Kidney glomerular epithelial cell (primary cell): ENCODE data around the gene SEZ6.
A peak's percentile ranks its signal among the peaks of the same experiment; 100 is the strongest.
"Not testable (repeated sequence)": the region's sequence is repeated elsewhere in the genome, so short reads cannot be mapped to it uniquely, and the experiment has no call there.

Source experiments
- DNase-seq: peaks from one replicate; lab custom pipeline; 2025; lab: John Stamatoyannopoulos, UW

SEZ6 gene

GRCh38 chr17:28935744-28936460, 69.9 kb downstream of the SEZ6 start:
- no peak for DNase-seq

GRCh38 chr17:28934508-28934907, 71.3 kb downstream of the SEZ6 start:
- not testable (repeated sequence) for DNase-seq

- no peak for DNase-seq
These were observed 76.0 kb downstream of the SEZ6 start for GRCh38 chr17:28929787-28930186.

- DNase-seq, result peak; percentile 27
These were observed 77.8 kb downstream of the SEZ6 start for GRCh38 chr17:28928061-28928460.

GRCh38 chr17:28926786-28927185, 79.0 kb downstream of the SEZ6 start:
- no peak for DNase-seq

- no peak for DNase-seq
These were observed 79.5 kb downstream of the SEZ6 start for GRCh38 chr17:28926366-28926765.

- DNase-seq, result peak; percentile 24
These were observed 79.9 kb downstream of the SEZ6 start for GRCh38 chr17:28925912-28926365.

- DNase-seq, result no peak
These were observed 85.6 kb downstream of the SEZ6 start for GRCh38 chr17:28920201-28920600.

- no peak for DNase-seq
These were observed 87.5 kb downstream of the SEZ6 start for GRCh38 chr17:28918295-28918694.

GRCh38 chr17:28917465-28917864, 88.4 kb downstream of the SEZ6 start:
- DNase-seq, result no peak

GRCh38 chr17:28917029-28917428, 88.8 kb downstream of the SEZ6 start:
- DNase-seq, result no peak

- peak; percentile 14 for DNase-seq
These were observed 89.4 kb downstream of the SEZ6 start for GRCh38 chr17:28916302-28916934.

GRCh38 chr17:28912938-28913333, 92.9 kb downstream of the SEZ6 start:
- DNase-seq, result no peak

- no peak for DNase-seq
These were observed 93.4 kb downstream of the SEZ6 start for GRCh38 chr17:28912281-28912937.

GRCh38 chr17:28911411-28912045, 94.3 kb downstream of the SEZ6 start:
- DNase-seq, result no peak

GRCh38 chr17:28910534-28910933, 95.3 kb downstream of the SEZ6 start:
- no peak for DNase-seq

GRCh38 chr17:28908640-28909167, 97.1 kb downstream of the SEZ6 start:
- no peak for DNase-seq

GRCh38 chr17:28907709-28908475, 97.9 kb downstream of the SEZ6 start:
- DNase-seq, result no peak

GRCh38 chr17:28906706-28907438, 99.0 kb downstream of the SEZ6 start:
- no peak for DNase-seq

- no peak for DNase-seq
These were observed 99.6 kb downstream of the SEZ6 start for GRCh38 chr17:28906276-28906675.
